Dedifferentiated amniotic fluid mesenchymal stem cell (primary cell): Measurements from ENCODE around the gene GPR50.

Source experiments
- DNase-seq: peaks from one replicate; pipeline ENCODE4 v3.0.0-alpha.2; 2016; ENCODE audit errors: extremely low spot score

Gene GPR50

DNA sequence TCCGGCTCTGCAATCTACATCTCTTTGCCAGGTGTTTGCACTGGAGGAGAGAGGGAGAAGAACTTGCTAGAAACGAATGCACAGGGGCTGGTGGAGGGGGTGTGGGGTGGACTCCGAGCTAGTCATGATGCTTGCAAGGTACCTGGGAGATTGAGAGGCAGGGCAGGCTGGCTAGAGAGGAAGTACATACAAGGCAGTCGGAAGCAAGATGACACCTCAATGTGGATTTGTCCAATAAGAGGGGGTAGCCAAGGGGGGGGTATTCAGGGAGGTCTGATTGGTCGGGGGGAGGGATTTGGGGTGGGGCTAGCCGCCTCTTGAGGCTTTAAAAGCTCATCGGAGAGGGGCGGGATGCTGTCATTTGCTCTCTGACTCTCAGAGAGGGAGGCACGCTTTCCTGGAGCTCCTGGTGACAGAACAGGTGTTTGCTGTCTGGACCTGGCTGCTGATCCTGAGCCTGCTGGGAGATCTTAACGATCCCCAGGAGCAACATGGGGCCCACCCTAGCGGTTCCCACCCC lies at the start of gene GPR50:
GPR50 (plus strand) TSS at position 354 of the 520 bp plus-strand sequence; CDS start at position 492, 138 bp downstream.
- no peak for DNase-seq

DNA sequence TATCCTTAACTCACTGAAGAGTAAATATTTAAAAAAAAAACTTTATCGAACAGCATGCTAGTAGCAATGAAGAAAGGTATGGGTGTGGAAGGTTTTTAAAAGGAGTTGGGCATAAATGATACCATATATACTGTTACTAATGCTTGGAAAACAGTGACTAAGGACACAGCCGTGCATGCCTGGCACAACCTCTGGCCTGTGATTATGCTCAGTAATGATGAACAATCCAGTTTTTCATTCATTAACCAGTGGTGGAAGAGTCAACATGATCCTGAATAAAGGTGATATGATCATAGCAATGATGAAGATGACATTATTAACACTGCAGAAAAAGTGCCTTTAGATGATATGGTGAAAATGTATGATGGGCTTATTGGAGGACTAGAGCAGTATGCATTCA lies 43.9 kb upstream of the GPR50 start:
- no peak for DNase-seq

DNA sequence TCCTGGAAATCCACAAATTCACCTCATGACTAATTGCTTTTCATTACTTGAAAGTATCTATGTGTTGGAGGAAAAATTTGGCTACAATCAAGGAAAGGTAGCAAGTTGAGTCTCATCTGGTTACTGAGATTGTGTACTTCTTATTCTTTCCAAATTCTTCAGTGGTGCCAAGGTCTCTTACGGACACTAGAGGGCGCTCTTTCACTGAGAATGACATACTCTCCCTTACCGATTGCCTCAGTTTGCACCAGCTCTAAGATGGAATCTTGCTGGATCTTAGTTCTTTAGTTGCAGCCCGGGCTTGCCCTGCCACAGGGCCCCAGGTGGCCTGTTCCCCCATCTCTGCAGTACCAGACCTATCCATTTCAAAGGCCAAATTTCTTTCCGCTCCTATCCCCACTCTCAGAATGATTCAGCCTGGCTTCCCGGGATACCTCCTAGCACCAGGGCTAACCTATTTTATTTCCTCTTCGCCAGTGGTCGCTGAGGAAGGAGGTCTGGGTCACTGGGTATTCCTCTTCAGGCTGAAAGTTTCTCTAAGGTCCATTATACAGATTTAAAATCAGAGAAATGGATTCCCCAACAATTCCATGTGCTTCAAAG lies 24.6 kb upstream of the GPR50 start:
- peak; percentile 74 for DNase-seq

DNA sequence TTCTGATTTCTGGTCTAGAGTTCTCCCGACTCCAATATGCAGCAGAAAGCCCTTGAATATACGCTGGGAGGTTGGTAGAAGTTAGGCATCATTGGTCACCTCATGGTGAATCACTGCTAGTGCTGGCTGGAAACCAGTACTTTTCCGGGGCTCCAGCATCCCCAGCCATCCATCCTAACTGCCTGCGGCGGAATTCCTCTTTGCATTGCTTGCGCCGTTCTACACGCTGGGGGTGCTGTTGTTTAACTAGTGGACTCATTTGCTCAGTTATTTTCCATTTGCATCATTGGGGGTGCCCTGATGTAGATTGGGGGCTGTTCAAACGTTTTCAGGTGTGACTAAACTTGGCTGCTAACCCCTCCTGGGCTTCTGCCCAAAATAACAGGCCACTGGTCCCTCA lies 23.3 kb upstream of the GPR50 start:
- DNase-seq, result peak; percentile 63

DNA sequence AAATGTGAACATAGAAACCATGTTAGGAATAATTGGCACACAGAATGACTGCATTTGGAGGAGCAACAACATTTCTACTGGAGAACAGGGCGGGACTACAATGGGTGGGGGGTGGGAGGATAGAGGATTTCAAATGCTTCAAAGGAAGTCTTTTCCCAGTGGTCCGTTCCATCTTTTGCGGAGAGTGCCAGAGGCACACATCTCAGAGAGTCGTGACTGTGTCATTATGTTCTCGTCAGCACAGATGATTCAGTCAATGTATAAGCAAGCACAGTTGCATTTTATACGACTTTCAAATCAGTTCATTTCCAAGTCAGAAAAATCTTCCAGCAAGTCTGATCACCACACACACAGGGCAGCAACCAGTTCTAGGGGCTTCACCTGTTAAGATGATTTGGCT lies 22.7 kb upstream of the GPR50 start:
- no peak for DNase-seq

DNA sequence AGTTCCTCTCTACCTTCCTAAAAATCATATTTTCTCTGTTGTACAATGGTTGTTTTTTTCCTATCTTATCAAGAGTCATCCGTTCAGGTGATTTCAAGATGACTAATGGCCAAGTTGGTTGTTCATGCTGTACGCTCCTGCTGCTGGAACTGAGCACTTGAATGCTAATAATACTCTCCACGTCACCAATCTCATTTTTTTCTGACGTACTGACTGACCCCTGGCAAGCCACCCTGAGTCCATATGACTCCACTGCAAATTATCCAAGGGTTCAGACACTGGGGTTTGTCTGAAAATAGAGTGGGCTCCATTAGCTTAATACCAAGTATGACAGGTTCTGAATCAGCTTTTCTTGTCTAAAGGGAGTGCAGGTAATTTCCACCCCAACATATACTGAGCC lies 21.1 kb upstream of the GPR50 start:
- DNase-seq, result no peak

DNA sequence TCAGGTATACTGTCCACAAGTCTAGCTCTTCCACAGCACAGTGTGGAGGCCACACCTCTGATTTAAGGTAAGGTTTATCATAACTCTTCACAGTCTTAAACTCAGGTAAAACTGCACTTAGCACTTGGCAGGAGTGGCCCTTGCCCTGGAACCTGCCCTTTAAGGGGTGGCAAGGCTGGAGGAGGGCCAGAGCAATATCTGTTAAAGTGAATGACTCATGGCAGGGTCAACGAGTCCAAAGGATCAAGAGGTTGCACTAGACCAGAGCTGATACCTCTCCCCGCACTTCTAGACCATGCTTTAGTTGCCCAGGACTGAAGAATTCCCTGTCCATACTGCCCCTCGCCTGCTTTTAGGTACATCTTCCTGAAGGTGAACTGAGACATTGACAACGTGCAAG lies 14.7 kb upstream of the GPR50 start:
- DNase-seq, result no peak

DNA sequence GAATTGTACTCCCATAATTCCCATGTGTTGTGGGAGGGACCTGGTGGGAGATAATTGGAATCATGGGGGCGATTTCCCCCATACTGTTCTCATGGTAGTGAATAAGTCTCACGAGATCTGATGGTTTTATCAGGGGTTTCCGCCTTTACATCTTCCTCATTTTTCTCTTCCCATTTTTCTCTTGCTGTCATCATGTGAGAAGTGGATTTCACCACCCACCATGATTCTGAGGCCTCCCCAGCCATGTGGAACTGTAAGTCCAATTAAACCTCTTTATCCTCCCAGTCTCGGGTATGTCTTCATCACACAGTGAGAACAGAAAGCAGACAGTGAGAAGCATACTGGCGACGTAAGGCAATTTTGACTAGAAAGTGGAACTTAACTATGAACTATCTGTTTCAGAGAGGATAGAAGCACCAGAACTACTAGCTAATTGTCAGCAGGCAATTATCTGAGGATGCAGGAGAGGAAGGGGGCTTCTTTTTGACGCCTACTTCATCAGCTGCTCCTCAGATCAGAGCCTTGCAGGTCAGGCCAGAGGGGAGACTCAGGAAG lies 8.5 kb upstream of the GPR50 start:
- no peak for DNase-seq

DNA sequence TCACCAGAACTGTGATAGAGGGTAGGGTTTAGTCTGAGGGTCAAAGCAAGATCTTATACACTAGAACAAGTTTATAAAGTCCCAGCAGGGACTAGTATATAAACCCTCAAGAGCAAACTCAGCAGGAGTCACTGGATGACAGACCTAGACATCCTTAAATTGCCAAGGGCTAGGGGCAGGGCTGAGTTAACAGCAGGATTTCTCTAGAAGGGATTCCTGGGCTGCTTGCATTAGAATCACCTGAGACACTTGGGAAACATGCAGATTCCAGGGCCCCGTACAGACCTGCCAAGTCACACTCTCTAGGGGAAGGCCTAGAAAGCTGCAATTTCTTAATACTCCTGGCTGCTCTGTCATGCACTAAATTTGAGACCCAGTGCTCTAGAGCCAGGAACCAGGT lies 6.6 kb upstream of the GPR50 start:
- no peak for DNase-seq

DNA sequence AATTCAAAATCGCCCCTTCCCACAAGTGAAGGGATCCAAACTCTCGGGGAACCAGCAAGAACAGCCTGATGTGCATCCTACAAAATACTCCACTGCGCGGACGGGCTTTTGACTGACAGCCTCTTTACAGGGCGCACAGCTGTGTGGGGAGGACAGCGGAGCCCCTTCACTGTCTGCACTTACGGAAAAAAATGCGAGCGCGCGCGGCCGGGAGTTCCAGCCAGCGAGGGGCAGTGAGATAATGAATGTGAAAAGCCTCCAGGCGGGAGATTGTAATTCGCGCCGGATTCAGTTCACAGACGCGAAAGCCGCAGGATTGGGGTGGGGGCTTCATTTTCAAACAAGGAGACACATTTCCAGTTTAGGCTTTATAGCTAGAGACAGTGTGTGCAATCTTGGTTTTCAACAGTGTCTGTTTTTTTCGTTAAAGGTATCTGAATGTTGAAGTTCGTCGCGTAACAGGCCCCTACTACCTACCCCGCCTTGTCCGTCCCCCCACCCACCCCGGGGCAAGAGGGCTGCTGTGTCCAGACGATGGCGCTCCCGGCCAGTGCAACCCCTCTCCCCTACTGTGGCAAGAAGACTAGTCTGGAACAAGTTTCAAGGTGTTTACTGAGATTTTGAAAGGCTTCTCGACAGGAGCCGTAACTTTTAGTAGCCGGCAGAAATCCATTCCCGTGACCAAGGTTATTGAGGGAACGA lies 1.7 kb upstream of the GPR50 start:
- no peak for DNase-seq

DNA sequence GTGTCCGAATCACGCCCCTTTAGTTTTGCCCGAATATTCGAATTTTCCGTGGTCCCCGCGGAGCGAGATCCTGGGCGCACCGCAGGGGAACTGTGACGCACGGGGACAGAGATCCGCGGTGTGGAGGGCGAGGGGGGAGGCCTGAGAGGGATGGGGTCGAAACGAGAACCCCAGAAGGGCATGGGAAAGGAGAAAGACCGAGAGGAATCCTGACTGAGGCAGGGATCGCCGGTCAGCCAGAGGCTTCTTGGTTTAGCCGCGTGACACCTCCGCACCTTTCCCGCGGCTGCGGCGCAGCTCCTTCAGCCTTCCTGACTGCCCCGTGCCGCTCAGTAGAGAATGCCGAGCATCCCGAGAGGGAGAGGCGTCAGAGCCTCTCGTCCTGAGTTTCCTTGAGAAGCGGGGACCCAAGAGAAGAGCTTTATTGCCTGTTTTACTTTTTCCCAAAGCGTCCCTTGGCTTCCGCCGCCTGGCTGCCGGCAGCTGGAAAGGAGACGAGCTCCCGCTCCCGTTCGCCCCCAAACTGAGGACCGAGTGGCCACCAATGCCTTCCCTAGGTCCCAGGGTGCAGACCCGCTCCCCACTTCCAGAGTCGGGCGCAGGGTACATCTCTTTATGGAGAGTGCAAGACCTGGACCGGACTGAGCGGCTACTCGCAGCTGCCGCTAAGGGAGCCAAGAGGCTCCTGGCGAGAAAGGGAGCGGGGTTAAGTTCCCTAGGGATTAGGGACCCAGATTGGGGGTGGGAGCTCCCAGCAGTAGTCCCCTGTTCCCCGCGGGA lies 911 bp upstream of the GPR50 start:
- no peak for DNase-seq

DNA sequence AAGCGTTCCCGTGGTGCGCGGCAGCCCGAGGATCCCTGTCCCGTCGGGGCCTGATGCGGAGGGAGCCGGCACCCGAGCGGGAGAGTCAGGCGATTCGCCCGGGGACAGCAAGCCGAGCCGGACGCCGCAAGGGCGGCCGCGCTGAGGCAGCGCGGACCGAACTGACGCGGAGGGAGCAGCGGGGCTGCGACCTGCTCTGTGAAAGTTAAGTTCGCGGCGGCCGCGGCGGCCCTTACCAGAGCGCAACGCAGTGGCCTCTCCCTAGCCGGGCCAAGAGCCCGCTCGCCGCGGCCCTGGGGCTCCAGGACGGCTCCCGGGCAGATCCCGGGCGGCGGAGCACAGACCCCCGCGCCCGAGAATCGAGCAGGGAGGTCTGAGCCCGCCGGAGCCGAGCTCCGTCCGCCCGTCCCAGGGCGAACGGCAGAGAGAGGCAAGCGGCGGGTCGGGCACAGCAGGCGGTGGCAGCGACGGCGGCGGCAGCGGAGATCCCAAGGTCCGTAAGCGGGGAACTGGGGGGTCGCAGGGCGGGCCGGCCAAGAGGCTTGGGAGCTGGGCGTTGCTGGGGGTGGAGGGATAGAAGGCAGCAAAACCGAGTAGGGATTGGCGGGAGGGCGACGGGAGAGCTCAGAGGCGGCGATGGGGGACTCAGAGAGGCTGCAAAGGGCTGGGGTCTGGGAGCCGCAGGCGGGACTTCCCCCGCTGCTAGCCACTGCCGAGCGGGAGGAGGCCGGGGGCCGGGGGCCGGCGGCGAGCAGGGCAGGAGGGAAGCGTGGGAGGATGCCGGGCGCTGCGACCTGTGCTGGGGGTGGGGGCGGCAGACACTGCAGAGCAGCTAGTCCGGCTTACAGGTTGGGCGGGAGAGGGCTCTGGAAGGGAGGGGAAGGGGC lies 1.0 kb downstream of the GPR50 start:
- DNase-seq, result no peak

DNA sequence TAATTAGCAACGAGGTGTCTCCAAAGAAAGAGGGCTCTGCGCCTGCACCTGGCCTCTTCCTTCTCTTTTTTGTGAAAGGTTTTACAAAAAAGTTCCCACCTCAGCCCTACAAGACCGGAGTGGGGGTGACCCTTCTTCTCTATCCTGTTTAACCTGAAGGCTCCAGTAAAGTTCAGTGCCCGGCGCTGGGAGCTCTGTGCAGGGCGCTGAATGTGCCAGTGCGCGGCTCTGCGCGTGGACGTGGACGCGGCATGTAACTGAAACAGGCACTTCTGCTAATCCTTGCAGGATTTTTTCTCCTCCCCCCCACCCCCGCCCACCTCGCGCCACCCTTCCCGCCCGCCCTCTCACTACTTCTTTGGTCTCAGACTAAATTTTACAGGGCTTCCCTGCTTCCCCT lies 2.4 kb downstream of the GPR50 start:
- no peak for DNase-seq

DNA sequence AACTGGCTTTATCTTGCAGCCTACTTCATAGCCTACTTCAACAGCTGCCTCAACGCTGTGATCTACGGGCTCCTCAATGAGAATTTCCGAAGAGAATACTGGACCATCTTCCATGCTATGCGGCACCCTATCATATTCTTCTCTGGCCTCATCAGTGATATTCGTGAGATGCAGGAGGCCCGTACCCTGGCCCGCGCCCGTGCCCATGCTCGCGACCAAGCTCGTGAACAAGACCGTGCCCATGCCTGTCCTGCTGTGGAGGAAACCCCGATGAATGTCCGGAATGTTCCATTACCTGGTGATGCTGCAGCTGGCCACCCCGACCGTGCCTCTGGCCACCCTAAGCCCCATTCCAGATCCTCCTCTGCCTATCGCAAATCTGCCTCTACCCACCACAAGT lies 4.0 kb downstream of the GPR50 start:
- DNase-seq, result no peak

DNA sequence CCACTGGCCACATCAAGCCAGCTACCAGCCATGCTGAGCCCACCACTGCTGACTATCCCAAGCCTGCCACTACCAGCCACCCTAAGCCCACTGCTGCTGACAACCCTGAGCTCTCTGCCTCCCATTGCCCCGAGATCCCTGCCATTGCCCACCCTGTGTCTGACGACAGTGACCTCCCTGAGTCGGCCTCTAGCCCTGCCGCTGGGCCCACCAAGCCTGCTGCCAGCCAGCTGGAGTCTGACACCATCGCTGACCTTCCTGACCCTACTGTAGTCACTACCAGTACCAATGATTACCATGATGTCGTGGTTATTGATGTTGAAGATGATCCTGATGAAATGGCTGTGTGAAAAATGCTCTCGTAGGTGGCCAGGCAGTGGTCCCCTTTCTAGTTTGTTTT lies 4.7 kb downstream of the GPR50 start:
- no peak for DNase-seq

DNA sequence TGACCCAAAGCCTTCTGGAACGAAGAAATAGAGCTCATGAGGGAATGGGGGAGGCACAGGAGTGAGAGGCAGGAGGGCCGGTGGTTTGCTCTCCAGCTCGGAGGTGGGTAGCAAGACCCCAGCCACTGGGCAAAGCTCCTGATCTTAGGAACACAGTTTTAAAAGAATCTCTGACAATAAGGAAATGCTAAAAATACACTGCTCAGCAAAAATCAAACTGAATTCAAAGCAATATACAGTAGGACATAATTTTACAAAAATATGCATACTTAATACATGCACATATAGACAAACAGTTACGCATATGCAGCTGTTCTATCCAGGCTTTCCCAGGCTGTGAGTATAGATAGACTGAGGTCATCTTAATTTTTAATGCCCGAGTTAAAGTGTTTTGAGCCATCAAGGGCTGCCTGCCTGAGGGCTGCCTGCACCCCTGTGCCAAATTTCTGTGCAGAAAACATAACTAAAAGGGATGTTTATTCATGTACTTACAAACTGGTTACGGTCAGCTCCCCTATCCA lies 6.9 kb downstream of the GPR50 start:
- DNase-seq, result no peak

DNA sequence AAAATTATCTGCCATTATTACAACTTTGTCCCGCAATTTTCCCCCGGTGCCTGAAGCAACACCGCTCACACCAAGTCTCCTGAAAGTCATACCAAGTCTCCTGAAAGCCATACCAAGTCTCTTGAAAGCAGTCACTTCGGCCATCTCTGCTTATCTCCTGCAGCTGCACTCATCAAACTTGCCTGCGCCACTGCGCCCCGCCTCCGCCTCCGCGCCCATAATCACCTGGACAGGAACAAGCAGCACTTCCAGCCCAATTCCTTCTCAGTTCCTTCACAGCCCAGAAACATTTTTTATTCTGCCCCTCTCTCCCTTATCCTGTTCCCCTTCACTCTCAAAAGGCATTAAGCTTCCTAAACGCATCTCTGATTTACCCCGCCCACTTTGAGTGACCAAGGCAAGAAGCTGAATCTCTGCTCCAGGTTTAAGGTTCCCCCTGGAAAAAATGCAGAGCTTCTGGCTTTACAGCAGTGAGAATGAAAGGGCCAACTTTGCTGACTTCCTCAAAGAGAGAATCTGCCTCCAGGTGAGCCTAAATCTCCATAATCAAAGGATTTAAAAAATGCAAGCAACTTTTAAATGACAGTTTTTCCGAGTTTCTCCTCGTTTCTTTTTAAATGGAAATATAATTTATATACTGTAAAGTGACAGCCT lies 7.7 kb downstream of the GPR50 start:
- DNase-seq, result no peak

DNA sequence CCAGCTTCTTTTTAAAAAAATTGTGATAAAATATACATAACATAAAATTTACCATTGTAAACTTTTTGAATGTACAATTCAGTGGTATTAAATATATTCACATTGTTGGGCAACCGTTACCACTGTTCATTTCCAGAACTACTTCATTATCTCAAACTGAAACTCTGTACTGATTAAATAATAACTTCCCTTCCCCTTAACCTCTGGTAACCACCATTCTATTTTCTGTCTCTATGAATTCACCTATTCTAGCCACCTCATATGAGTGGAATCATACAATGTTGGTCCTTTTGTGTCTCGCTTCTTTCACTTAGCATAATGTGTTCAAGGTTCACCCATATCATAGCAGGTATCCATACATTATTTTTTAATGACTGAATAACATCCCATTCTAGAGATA lies 8.3 kb downstream of the GPR50 start:
- DNase-seq, result no peak

DNA sequence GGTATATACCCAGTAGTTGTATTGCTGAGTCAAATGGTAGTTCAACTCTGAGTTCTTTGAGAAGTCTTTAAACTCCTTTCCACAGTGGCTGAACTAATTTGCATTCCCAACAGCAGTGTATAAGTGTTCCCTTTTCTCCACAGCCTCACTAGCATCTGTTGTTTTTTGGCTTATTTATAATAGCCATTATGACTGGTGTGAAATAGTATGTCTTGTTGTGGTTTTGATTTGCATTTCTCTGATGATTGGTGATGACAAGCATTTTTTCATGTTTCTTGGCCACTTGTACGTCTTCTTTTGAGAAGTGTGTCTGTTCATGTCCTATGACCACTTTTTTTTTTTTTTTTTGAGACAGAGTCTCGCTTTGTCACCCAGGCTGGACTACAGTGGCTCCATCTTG lies 30.5 kb downstream of the GPR50 start:
- no peak for DNase-seq

DNA sequence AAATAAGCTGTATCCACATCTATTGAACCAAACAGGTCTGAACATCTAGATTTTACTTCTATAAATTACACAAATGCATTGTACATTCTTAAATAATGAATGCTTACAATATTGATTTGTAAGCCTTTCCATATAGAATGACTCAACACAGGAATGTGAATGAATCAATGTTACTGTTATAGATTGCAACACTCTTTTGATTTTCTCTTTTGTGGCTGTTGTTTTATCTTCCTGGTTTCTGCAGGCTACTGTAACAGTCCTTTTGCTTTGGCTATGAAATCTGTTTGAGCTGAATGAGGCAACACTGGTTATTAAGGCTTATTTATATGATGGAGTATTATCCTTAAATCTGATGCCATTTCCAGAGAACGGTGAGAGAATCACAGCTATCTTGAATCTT lies 49.5 kb downstream of the GPR50 start:
- no peak for DNase-seq

DNA sequence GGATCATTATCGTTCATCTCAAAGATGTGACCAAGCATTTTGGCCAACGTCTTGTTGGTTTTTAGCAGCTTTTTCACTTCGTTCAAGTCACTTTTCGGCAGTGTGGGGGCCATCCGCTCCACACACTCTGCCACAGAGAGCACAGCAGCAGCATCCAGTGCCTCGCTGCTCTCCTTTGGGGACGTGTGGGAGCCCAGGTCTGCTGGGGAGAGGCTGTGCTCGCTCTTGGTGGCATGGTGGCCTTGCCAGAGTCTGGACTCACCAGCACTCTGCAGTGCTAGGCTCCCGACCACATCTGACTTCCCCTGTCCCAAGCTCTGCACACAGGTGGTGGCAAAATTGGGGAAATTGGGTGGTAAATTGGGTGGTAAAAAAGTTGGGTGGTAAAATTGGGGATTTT lies 50.6 kb downstream of the GPR50 start:
- DNase-seq, result no peak
